H9 (cell line): ENCODE data around the gene HLA-DOA. TPM values are rescaled to one million over a fixed set of nuclear protein-coding genes. Genes with fewer than 3 reads are reported as not detected.

Experiments used
- DNase-seq: peaks from one replicate; pipeline ENCODE4 v3.0.0-alpha.2; 2017
- H2AFZ ChIP-seq: one replicate; pipeline ENCODE4 v1.6.1; 2013; ENCODE audit warnings: mild to moderate bottlenecking, low read length, control low read depth, moderate library complexity
- H2AK5ac ChIP-seq: 2 replicates; pipeline ENCODE4 v1.6.1; 2013; ENCODE audit warnings: low read length, control low read depth, mixed read lengths; ENCODE audit not compliant: insufficient read length
- H2BK120ac ChIP-seq: one replicate; pipeline ENCODE4 v1.6.1; 2013; ENCODE audit warnings: low read depth, mild to moderate bottlenecking, low read length, control low read depth, inconsistent platforms; ENCODE audit not compliant: poor library complexity, severe bottlenecking
- H2BK12ac ChIP-seq: 2 replicates; pipeline ENCODE4 v1.6.1; 2013; ENCODE audit warnings: low read length, control low read depth, mixed read lengths, low read depth; ENCODE audit not compliant: insufficient read length
- H2BK15ac ChIP-seq: 2 replicates; pipeline ENCODE4 v1.6.1; 2013; ENCODE audit warnings: low read depth, low read length, control low read depth
- H2BK20ac ChIP-seq: one replicate; pipeline ENCODE4 v1.6.1; 2013; ENCODE audit warnings: low read depth, mild to moderate bottlenecking, low read length, control low read depth, inconsistent platforms; ENCODE audit not compliant: poor library complexity, severe bottlenecking
- H2BK5ac ChIP-seq: 2 replicates; pipeline ENCODE4 v1.6.1; 2013; ENCODE audit warnings: low read length, control low read depth, mixed read lengths; ENCODE audit not compliant: insufficient read length
- H3K14ac ChIP-seq: 2 replicates; pipeline ENCODE4 v1.6.1; 2013; ENCODE audit warnings: low read length, control low read depth; ENCODE audit not compliant: insufficient read depth
- H3K18ac ChIP-seq: 2 replicates; pipeline ENCODE4 v1.6.1; 2013; ENCODE audit warnings: low read depth, mild to moderate bottlenecking, mixed read lengths, low read length, control low read depth; ENCODE audit not compliant: insufficient read length
- H3K23ac ChIP-seq: 2 replicates; pipeline ENCODE4 v1.6.1; 2013; ENCODE audit warnings: low read length, control low read depth, mixed read lengths, low read depth; ENCODE audit not compliant: insufficient read length
- H3K23me2 ChIP-seq: 2 replicates; pipeline ENCODE4 v1.6.1; 2013; ENCODE audit warnings: low read depth, mild to moderate bottlenecking, mixed read lengths, low read length, control low read depth; ENCODE audit not compliant: insufficient read length, poor library complexity, severe bottlenecking
- H3K27ac ChIP-seq: 2 replicates; pipeline ENCODE4 v1.5.1; 2013; ENCODE audit warnings: low read length, control low read depth, mixed read lengths, low read depth; ENCODE audit not compliant: insufficient read length
- H3K27me3 ChIP-seq: 2 replicates; pipeline ENCODE4 v1.6.1; 2013; ENCODE audit warnings: low read length, control low read depth, inconsistent platforms; ENCODE audit not compliant: insufficient read depth
- H3K4ac ChIP-seq: 2 replicates; pipeline ENCODE4 v1.6.1; 2013; ENCODE audit warnings: low read depth, mild to moderate bottlenecking, control low read depth, inconsistent platforms, low read length, moderate library complexity
- H3K4me1 ChIP-seq: 2 replicates; pipeline ENCODE4 v1.6.1; 2013; ENCODE audit warnings: low read length, control low read depth, inconsistent platforms; ENCODE audit not compliant: insufficient read depth
- H3K4me2 ChIP-seq: 2 replicates; pipeline ENCODE4 v1.6.1; 2013; ENCODE audit warnings: low read length, control low read depth, mixed read lengths; ENCODE audit not compliant: insufficient read length, insufficient read depth
- H3K56ac ChIP-seq: 2 replicates; pipeline ENCODE4 v1.6.1; 2013; ENCODE audit warnings: low read depth, mild to moderate bottlenecking, mixed read lengths, low read length, control low read depth; ENCODE audit not compliant: insufficient read length
- H3K79me1 ChIP-seq: 2 replicates; pipeline ENCODE4 v1.6.1; 2013; ENCODE audit warnings: low read depth, mild to moderate bottlenecking, moderate library complexity, low read length, control low read depth, inconsistent platforms; ENCODE audit not compliant: insufficient read depth, poor library complexity, severe bottlenecking
- H3K79me2 ChIP-seq: 2 replicates; pipeline ENCODE4 v1.6.1; 2013; ENCODE audit warnings: low read length, control low read depth, inconsistent platforms; ENCODE audit not compliant: insufficient read depth
- H3K9ac ChIP-seq: 2 replicates; pipeline ENCODE4 v1.6.1; 2013; ENCODE audit warnings: low read length, control low read depth, mixed read lengths; ENCODE audit not compliant: insufficient read length; ENCODE audit errors: extremely low read depth
- H3K9me3 ChIP-seq: one replicate; pipeline ENCODE4 v1.6.1; 2013; ENCODE audit warnings: low read depth, low read length, inconsistent platforms; ENCODE audit not compliant: control insufficient read depth
- H3T11ph ChIP-seq: one replicate; pipeline ENCODE4 v1.6.1; 2013; ENCODE audit warnings: mild to moderate bottlenecking, low read length, control low read depth, inconsistent platforms
- H4K20me1 ChIP-seq: one replicate; pipeline ENCODE4 v1.6.1; 2013; ENCODE audit not compliant: control insufficient read depth, insufficient read length, insufficient read depth
- H4K5ac ChIP-seq: 2 replicates; pipeline ENCODE4 v1.6.1; 2013; ENCODE audit warnings: low read depth, mild to moderate bottlenecking, mixed read lengths, low read length, control low read depth; ENCODE audit not compliant: insufficient read length
- H4K8ac ChIP-seq: replicated peaks from 2 replicates; pipeline ENCODE4 v1.6.1; 2013; ENCODE audit warnings: low read length, control low read depth, mixed read lengths, low read depth; ENCODE audit not compliant: insufficient read length
- H4K91ac ChIP-seq: 2 replicates; pipeline ENCODE4 v1.6.1; 2013; ENCODE audit warnings: low read depth, mild to moderate bottlenecking, moderate library complexity, mixed read lengths, low read length, control low read depth; ENCODE audit not compliant: insufficient read length
- H3K27ac Mint-ChIP-seq, 3 experiments: 2 replicates in 2 of 3; 3 replicates in 1 of 3; pipeline ENCODE4 v1.8.0; 2020 to 2021; ENCODE audit warnings: mixed read lengths in 3 of 3, mild to moderate bottlenecking in 1 of 3, moderate library complexity in 1 of 3
- H3K27me3 Mint-ChIP-seq: 2 replicates; pipeline ENCODE4 v1.8.0; 2021; ENCODE audit warnings: low read depth, mild to moderate bottlenecking, moderate library complexity, mixed read lengths
- H3K36me3 Mint-ChIP-seq, 3 experiments: 2 replicates in 2 of 3; 3 replicates in 1 of 3; pipeline ENCODE4 v1.8.0; 2020 to 2021; ENCODE audit warnings: low read depth in 3 of 3, mixed read lengths in 3 of 3; ENCODE audit not compliant: insufficient read depth in 1 of 3
- H3K4me1 Mint-ChIP-seq, 2 experiments: 2 replicates each; pipeline ENCODE4 v1.8.0; 2020; ENCODE audit warnings: mixed read lengths in 2 of 2
- H3K4me3 Mint-ChIP-seq, 2 experiments: 2 replicates in 1 of 2; 3 replicates in 1 of 2; pipeline ENCODE4 v1.8.0; 2020 to 2021; ENCODE audit warnings: mild to moderate bottlenecking in 2 of 2, mixed read lengths in 2 of 2, moderate library complexity in 1 of 2
- H3K9me3 Mint-ChIP-seq, 2 experiments: 2 replicates in 1 of 2; 3 replicates in 1 of 2; pipeline ENCODE4 v1.8.0; 2020; ENCODE audit warnings: mild to moderate bottlenecking in 2 of 2, mixed read lengths in 2 of 2, moderate library complexity in 1 of 2
- CTCF ChIP-seq: fragments of 200-600 bp; sonication (generic); conservative IDR thresholded peaks from 3 replicates; pipeline ENCODE4 v1.8.0; 2021; ENCODE audit warnings: antibody characterized with exemption, mild to moderate bottlenecking
- WGBS: extraction: QIAGEN DNeasy Blood & Tissue Kit; methylation state at CpG from one replicate; pipeline ENCODE4 v1.1.7; 2013; ENCODE audit warnings: missing lambda C conversion rate, low lambda C conversion rate, mixed read lengths; ENCODE audit not compliant: insufficient read length; ENCODE audit errors: extremely low coverage; 5-methylcytosine and 5-hydroxymethylcytosine counted together
- total RNA-seq: library from RNA; stranded (reverse); gene quantifications from 2 replicates; pipeline ENCODE4 v1.2.1, GENCODE V29; 2021

HLA-DOA gene
- total RNA-seq, 1 experiment from 2014 or later, result 15.6 TPM

DNA sequence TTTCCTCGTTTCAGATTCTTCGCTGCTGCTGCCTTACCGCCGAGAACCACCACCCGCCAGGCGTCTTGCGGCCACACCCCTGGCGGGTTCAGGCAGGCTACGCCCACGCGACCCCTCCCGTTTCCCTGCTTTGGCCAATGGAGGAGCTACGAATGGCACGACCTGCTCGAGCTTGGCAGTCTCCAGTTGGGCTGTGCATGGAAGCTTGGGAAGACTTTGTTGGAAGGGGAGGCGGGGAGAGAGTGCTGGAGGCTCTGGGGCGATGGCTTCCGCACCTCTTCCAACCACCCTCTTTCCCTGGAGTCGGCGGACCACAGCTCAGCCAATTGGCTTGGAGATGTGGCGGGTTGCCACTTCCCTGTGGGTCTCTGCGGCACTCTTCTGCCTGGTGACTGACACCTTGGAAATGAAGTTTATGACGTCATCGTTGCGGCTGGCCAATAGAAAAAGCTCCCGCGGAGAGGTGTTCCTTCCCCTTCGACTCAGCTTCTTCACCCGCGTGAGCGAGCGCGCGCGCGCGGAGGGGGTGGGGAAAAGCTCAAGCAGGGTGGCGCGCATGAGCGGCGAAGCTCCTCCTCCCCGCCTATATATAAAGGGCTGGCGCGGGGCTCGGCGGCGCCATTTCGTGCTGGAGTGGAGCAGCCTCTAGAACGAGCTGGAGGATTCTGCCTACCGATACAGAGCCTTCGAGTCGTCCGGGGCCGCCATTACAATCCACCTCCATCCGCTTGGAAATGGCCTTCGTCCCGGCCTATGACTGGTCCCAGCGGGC, 37.6 kb downstream of the HLA-DOA start:
- H4K91ac ChIP-seq, result peak overlapping the region; percentile 77
- H3K27me3 ChIP-seq, result no peaks in the 10 kb centered on the region
- H2BK15ac ChIP-seq, result no peak overlapping the region
- no peaks in the 10 kb centered on the region for H3K9me3 ChIP-seq
- peak overlapping the region; percentile 83 for H3K18ac ChIP-seq
- H3K27ac Mint-ChIP-seq, result peak overlapping the region; percentile 100
- no peak overlapping the region for H3K23ac ChIP-seq
- no peak overlapping the region for H2BK20ac ChIP-seq
- no peak overlapping the region for H2AK5ac ChIP-seq
- peak overlapping the region; percentile 98 for H3K56ac ChIP-seq
- no peak overlapping the region for H3K4ac ChIP-seq
- peak overlapping the region; percentile 31 for H2BK12ac ChIP-seq
- H3K79me1 ChIP-seq, result peaks cover 7% of the 10 kb centered on the region
- H2AFZ ChIP-seq, result no peak overlapping the region
- H2BK120ac ChIP-seq, result no peak overlapping the region
- H4K8ac ChIP-seq, result peak overlapping the region; percentile 79
- peak overlapping the region; percentile 100 for H3K9ac ChIP-seq
- no peak for TF ChIP-seq CTCF
- peaks cover 63 to 69% (median 64%) of the 10 kb centered on the region in 3 experiments for H3K36me3 Mint-ChIP-seq
- peaks cover 4% of the 10 kb centered on the region; the same call in 1 of the 2 replicates for H3K27me3 Mint-ChIP-seq
- peak overlapping the region; percentile 85 for H2BK5ac ChIP-seq
- H3K4me1 Mint-ChIP-seq, result peaks cover 29 to 36% of the 10 kb centered on the region in 2 experiments
- H3K23me2 ChIP-seq, result peaks cover 23% of the 10 kb centered on the region
- peaks cover 7 to 11% of the 10 kb centered on the region in 2 experiments for H3K9me3 Mint-ChIP-seq
- H3K14ac ChIP-seq, result peak overlapping the region; percentile 91
- no CpG with 5 or more reads among the region's 58 CpGs for WGBS
- peaks cover 38% of the 10 kb centered on the region for H3K79me2 ChIP-seq
- no peaks in the 10 kb centered on the region for H3K4me1 ChIP-seq
- H3K27ac ChIP-seq, result peak overlapping the region; percentile 100
- no peaks in the 10 kb centered on the region for H4K20me1 ChIP-seq
- peak overlapping the region; percentile 96 for H3K4me3 Mint-ChIP-seq
- H4K5ac ChIP-seq, result peak overlapping the region; percentile 99
- H3K4me2 ChIP-seq, result peak overlapping the region; percentile 87
- DNase-seq, result peak; percentile 99
- H3T11ph ChIP-seq, result no peak overlapping the region
